Tibial nerve (tissue), 4 donors: Measurements from ENCODE around the gene PLSCR1. TPM values are rescaled to one million over a fixed set of nuclear protein-coding genes. Genes with fewer than 3 reads are reported as not detected.

Experiments used
- DNase-seq, 2 donors: peaks; one replicate each; pipeline ENCODE4 v3.0.0-alpha.2; 2019; ENCODE audit warnings: low spot score in 2 of 2
- H3K27ac ChIP-seq, 4 donors: fragments of 200-600 bp; sonication (generic) in 3 of 4; one replicate each; pipeline ENCODE4 v1.5.1; 2017 to 2019; ENCODE audit warnings: mild to moderate bottlenecking in 1 of 4
- H3K27me3 ChIP-seq, 2 donors: fragments of 200-600 bp; sonication (generic) in 1 of 2; one replicate each; pipeline versions ENCODE4 v1.5.1 to v1.6.0; 2017 to 2019
- H3K36me3 ChIP-seq, 3 donors: fragments of 200-600 bp; sonication (generic); one replicate each; pipeline ENCODE4 v1.5.1; 2018 to 2019
- H3K4me1 ChIP-seq, 4 donors: fragments of 200-600 bp; sonication (generic) in 3 of 4; one replicate each; pipeline ENCODE4 v1.5.1; 2017 to 2019
- H3K4me3 ChIP-seq, 4 donors: fragments of 200-600 bp; sonication (generic) in 3 of 4; one replicate each; pipeline ENCODE4 v1.5.1; 2017 to 2019; ENCODE audit warnings: mild to moderate bottlenecking in 1 of 4, moderate library complexity in 1 of 4
- H3K9me3 ChIP-seq, 4 donors: fragments of 200-600 bp; sonication (generic) in 3 of 4; one replicate each; pipeline ENCODE4 v1.5.1; 2017 to 2019
- CTCF ChIP-seq, 5 experiments: fragments of 200-600 bp in 3 of 5; fragments of 450-650 bp in 2 of 5; sonication (generic) in 3 of 5; IDR thresholded peaks; one replicate each; pipeline ENCODE4 v1.5.1; 2016 to 2019; ENCODE audit warnings: antibody characterized with exemption in 5 of 5, mild to moderate bottlenecking in 3 of 5, moderate library complexity in 2 of 5
- EP300 ChIP-seq, 2 donors: sonication (generic); formaldehyde crosslinking; IDR thresholded peaks; one replicate each; pipeline ENCODE4 v1.6.1; 2017; ENCODE audit warnings: antibody characterized with exemption in 2 of 2, mild to moderate bottlenecking in 1 of 2
- POLR2A ChIP-seq, 2 donors: fragments of 450-650 bp; IDR thresholded peaks; one replicate each; pipeline ENCODE4 v1.6.1; 2017; ENCODE audit warnings: antibody characterized with exemption in 2 of 2, mild to moderate bottlenecking in 2 of 2, moderate library complexity in 2 of 2
- WGBS, 2 donors: methylation state at CpG; one replicate each; pipeline ENCODE4 v1.1.5; 2018; 5-methylcytosine and 5-hydroxymethylcytosine counted together
- total RNA-seq, 4 donors: library from RNA; depleted of rRNA; stranded (reverse); fragments of >200 nt; gene quantifications; one replicate each; pipeline ENCODE4 v1.1.0, GENCODE V29; 2016

Gene PLSCR1
- total RNA-seq, 4 donors from 2014 or later: 57.8 to 104 (median 68.7) TPM

DNA sequence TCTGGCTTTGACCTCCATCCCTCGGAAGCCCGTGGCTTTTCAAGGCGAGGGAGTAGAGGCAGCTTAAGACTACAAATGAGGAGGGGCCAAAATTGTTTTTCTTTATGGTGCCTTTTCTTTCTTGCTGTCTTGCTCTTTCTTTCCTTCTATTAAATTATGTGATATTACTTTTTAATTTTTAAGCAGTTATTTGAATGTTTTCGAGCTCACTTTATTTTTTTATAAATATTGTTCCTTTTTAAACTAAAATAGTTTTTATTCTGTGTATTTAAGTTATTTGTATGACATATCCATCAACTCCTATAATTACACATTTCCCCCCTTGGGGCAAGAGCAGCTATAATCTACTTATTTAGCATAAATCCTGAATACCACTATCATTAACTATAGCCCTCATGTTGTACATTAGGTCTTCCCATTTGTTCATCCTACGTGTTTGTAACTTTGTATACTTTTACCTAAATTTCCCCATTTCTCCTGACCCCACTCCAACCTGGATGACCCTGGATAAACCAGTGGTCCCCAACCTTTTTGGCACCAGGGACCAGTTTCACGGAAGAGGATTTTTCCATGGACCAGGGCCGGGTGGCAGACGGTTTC lies 622 bp upstream of the PLSCR1 start:
- Histone ChIP-seq H3K9me3 (no peaks in the 10 kb centered on the region), H3K4me3 (peak overlapping the region; percentile 70 to 85 (median 72)), H3K27me3 (no peaks in the 10 kb centered on the region), H3K36me3 (no peaks in the 10 kb centered on the region), H3K4me1 (peaks cover 0 to 42% (median 24%) of the 10 kb centered on the region in 4 donors), H3K27ac (peak overlapping the region; percentile 92 to 98 (median 96))
- DNase-seq: no peak
- no peak for TF ChIP-seq CTCF (IDR thresholded peaks at IDR 0.05)
- TF ChIP-seq EP300 (IDR thresholded peaks at IDR 0.05): no peak
- TF ChIP-seq POLR2A (IDR thresholded peaks at IDR 0.05): no peak
- 53 to 57% methylated on average over 8 of the region's 8 CpGs for WGBS, 2 donors

DNA sequence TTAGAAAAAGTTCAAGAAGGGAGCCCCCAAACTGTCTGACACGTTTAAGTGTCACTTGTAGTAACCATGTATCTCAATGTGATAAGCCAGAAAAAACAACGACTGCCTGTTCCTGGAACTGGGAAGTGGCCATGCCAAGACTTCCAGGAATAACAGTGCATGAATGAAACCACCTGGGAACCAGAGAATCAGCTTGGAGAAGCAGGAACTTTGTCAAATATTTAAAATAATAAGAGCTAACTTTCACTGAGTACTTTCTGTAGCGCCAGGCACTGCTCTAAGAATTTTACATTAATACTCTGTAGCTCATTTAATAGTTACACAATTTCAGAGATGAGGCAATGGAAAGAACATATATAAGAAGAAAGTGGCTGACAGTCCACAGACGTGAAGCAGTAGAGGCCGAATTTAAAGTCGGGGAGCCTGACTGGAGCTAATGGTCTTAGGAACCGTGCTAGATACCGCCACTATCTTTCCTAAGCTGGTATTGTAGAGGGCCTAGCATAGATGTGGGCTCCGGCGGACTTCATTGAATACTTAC lies 876 bp downstream of the PLSCR1 start:
- Histone ChIP-seq H3K4me1 (peaks cover 0 to 52% (median 24%) of the 10 kb centered on the region in 4 donors), H3K9me3 (no peaks in the 10 kb centered on the region), H3K4me3 (peak overlapping the region; percentile 70 to 85 (median 72)), H3K36me3 (peaks cover 0 to 3% (median 0%) of the 10 kb centered on the region in 3 donors), H3K27ac (peak overlapping the region; percentile 92 to 98 (median 96)), H3K27me3 (no peaks in the 10 kb centered on the region)
- 7% methylated on average over 10 of the region's 10 CpGs for WGBS, 2 donors
- peak in 1 of 2 donors; percentile 50 for DNase-seq
- no peak for TF ChIP-seq CTCF (IDR thresholded peaks at IDR 0.05)
- TF ChIP-seq POLR2A (IDR thresholded peaks at IDR 0.05): no peak
- TF ChIP-seq EP300 (IDR thresholded peaks at IDR 0.05): peak; percentile 13 to 78

DNA sequence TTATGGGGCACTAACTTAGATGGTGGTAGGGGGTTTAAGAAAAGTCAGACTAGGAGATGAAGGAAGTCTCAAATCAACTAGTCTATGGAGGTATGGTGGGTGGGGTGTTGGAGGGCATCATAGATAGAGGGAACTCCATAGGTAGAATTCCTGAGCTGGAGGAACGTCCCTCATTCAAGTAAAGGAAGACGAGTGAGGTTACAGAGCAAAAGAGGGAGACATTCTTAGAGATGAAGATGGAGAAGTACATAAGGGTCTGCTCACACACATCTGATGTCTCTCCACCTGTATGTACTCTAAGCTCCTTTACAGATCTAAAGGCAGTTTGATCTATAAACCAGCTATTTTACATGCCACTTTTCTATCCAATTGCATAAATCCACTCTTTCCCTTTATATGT lies 1.4 kb downstream of the PLSCR1 start:
- DNase-seq: no peak
- no peaks in the 10 kb centered on the region for H3K27me3 ChIP-seq
- 40 to 64% methylated on average over 2 of the region's 2 CpGs for WGBS, 2 donors
- peaks cover 0 to 52% (median 24%) of the 10 kb centered on the region in 4 donors for H3K4me1 ChIP-seq
- H3K27ac ChIP-seq: peak overlapping the region; percentile 19 to 98 (median 96)
- peak overlapping the region; percentile 70 to 85 (median 72) for H3K4me3 ChIP-seq
- no peaks in the 10 kb centered on the region for H3K9me3 ChIP-seq
- H3K36me3 ChIP-seq: peaks cover 0 to 3% (median 0%) of the 10 kb centered on the region in 3 donors
- TF ChIP-seq EP300 (IDR thresholded peaks at IDR 0.05) (no peak), CTCF (IDR thresholded peaks at IDR 0.05) (no peak), POLR2A (IDR thresholded peaks at IDR 0.05) (no peak)

GRCh38 chr3:146542179-146542578 lies 2.2 kb downstream of the PLSCR1 start:
- TF ChIP-seq EP300 (IDR thresholded peaks at IDR 0.05) (peak in 1 of 2 donors; percentile 55), CTCF (IDR thresholded peaks at IDR 0.05) (no peak), POLR2A (IDR thresholded peaks at IDR 0.05) (no peak)
- Histone ChIP-seq H3K36me3 (peaks cover 0 to 3% (median 0%) of the 10 kb centered on the region in 3 donors), H3K9me3 (no peaks in the 10 kb centered on the region), H3K4me1 (peaks cover 0 to 56% (median 26%) of the 10 kb centered on the region in 4 donors), H3K27me3 (no peaks in the 10 kb centered on the region), H3K27ac (peak overlapping the region in 3 of 4 donors; percentile 5 to 98 (median 96)), H3K4me3 (peak overlapping the region in 2 of 4 donors; percentile 11 to 71)
- WGBS, 2 donors: 64 to 66% methylated on average over 2 of the region's 2 CpGs
- DNase-seq: no peak

- H3K4me3 ChIP-seq: peak overlapping the region in 1 of 4 donors; percentile 71
- no peak for TF ChIP-seq EP300 (IDR thresholded peaks at IDR 0.05)
- no peak for TF ChIP-seq CTCF (IDR thresholded peaks at IDR 0.05)
- no peak for TF ChIP-seq POLR2A (IDR thresholded peaks at IDR 0.05)
- no peaks in the 10 kb centered on the region for H3K27me3 ChIP-seq
- H3K27ac ChIP-seq: peak overlapping the region in 3 of 4 donors; percentile 25 to 98 (median 96)
- H3K4me1 ChIP-seq: peaks cover 0 to 68% (median 34%) of the 10 kb centered on the region in 4 donors
- 70% methylated on average over 1 of the region's 1 CpG for WGBS, 2 donors
- no peak for DNase-seq
- no peaks in the 10 kb centered on the region for H3K9me3 ChIP-seq
- H3K36me3 ChIP-seq: peaks cover 0 to 3% (median 0%) of the 10 kb centered on the region in 3 donors
Observed at GRCh38 chr3:146540978-146541377, 3.4 kb downstream of the PLSCR1 start.
